WTC11 (cell line): ENCODE data around the gene IGFBP2. TPM values are rescaled to one million over a fixed set of nuclear protein-coding genes. Genes with fewer than 3 reads are reported as not detected.

Experiments
- ATAC-seq: fragments of 200-7000 bp; cut with Tn5 transposase; 2 replicates; pipeline ENCODE4 v1.10.0; 2021; ENCODE audit warnings: mild to moderate bottlenecking, moderate library complexity
- CTCF ChIA-PET: fragments of 300-600 bp; sonication (Branson Sonifier 250); formaldehyde crosslinking; loops from one replicate; lab custom pipeline; 2021; ENCODE audit warnings: antibody characterized with exemption; lab: Charles Lee
- POLR2A ChIA-PET: fragments of 350-600 bp; sonication (Branson Sonifier 250); formaldehyde crosslinking; loops from one replicate; lab custom pipeline; 2021; ENCODE audit warnings: antibody characterized with exemption; lab: Charles Lee
- DNase-seq: peaks from one replicate; pipeline ENCODE4 v3.0.0; 2021; ENCODE audit warnings: low spot score
- H3K27ac Mint-ChIP-seq: 2 replicates; pipeline ENCODE4 v1.8.0; 2021; ENCODE audit warnings: mixed read lengths
- H3K27me3 Mint-ChIP-seq: 2 replicates; pipeline ENCODE4 v1.8.0; 2021; ENCODE audit warnings: low read depth, mild to moderate bottlenecking, moderate library complexity, mixed read lengths
- H3K36me3 Mint-ChIP-seq: 2 replicates; pipeline ENCODE4 v1.8.0; 2021; ENCODE audit warnings: mixed read lengths
- H3K4me1 Mint-ChIP-seq: 2 replicates; pipeline ENCODE4 v1.8.0; 2022; ENCODE audit warnings: mixed read lengths
- H3K4me3 Mint-ChIP-seq: 2 replicates; pipeline ENCODE4 v1.8.0; 2021; ENCODE audit warnings: mild to moderate bottlenecking, moderate library complexity, mixed read lengths
- H3K9me3 Mint-ChIP-seq: 2 replicates; pipeline ENCODE4 v1.8.0; 2021; ENCODE audit warnings: mixed read lengths
- ATF1 ChIP-seq: sonication (generic); formaldehyde crosslinking; IDR thresholded peaks from 2 replicates; pipeline ENCODE4 v1.8.1; 2023; ENCODE audit warnings: mild to moderate bottlenecking, moderate library complexity, missing genetic modification reagents
- CBFB ChIP-seq: sonication (generic); formaldehyde crosslinking; IDR thresholded peaks from 2 replicates; pipeline ENCODE4 v1.8.1; 2022; ENCODE audit warnings: mild to moderate bottlenecking, low read depth, missing genetic modification reagents
- CREB1 ChIP-seq: sonication (generic); formaldehyde crosslinking; IDR thresholded peaks from 2 replicates; pipeline ENCODE4 v1.8.0; 2023; ENCODE audit warnings: mild to moderate bottlenecking, missing genetic modification reagents
- E2F5 ChIP-seq: sonication (generic); formaldehyde crosslinking; IDR thresholded peaks from 2 replicates; pipeline ENCODE4 v1.8.1; 2022; ENCODE audit warnings: mild to moderate bottlenecking, moderate library complexity, missing genetic modification reagents
- ETV6 ChIP-seq: sonication (generic); formaldehyde crosslinking; IDR thresholded peaks from 2 replicates; pipeline ENCODE4 v1.8.1; 2022; ENCODE audit warnings: mild to moderate bottlenecking, missing genetic modification reagents
- GTF2I ChIP-seq: fragments of 250-450 bp; sonication (Bioruptor Pico); conservative IDR thresholded peaks from 2 replicates; pipeline ENCODE4 v1.4.0; 2021; ENCODE audit warnings: mild to moderate bottlenecking
- IRF1 ChIP-seq: sonication (generic); formaldehyde crosslinking; IDR thresholded peaks from 2 replicates; pipeline ENCODE4 v1.8.0; 2023; ENCODE audit warnings: missing genetic modification reagents
- KAT7 ChIP-seq: sonication (generic); formaldehyde crosslinking; IDR thresholded peaks from 2 replicates; pipeline ENCODE4 v1.8.1; 2023; ENCODE audit warnings: missing genetic modification reagents, mild to moderate bottlenecking, borderline replicate concordance
- MXD4 ChIP-seq: fragments of 250-450 bp; sonication (Bioruptor Pico); IDR thresholded peaks from 2 replicates; pipeline ENCODE4 v1.8.0; 2021; ENCODE audit warnings: mild to moderate bottlenecking, moderate library complexity, borderline replicate concordance
- MYBL2 ChIP-seq: sonication (generic); formaldehyde crosslinking; IDR thresholded peaks from 2 replicates; pipeline ENCODE4 v1.8.1; 2023; ENCODE audit warnings: mild to moderate bottlenecking, moderate library complexity, missing genetic modification reagents
- NFE2L1 ChIP-seq: sonication (generic); formaldehyde crosslinking; IDR thresholded peaks from 2 replicates; pipeline ENCODE4 v1.8.1; 2023; ENCODE audit warnings: missing genetic modification reagents
- OVOL2 ChIP-seq: fragments of 250-450 bp; sonication (Bioruptor Pico); IDR thresholded peaks from 2 replicates; pipeline ENCODE4 v1.9.0; 2021; ENCODE audit warnings: mild to moderate bottlenecking, borderline replicate concordance
- SMAD3 ChIP-seq: sonication (generic); formaldehyde crosslinking; IDR thresholded peaks from 2 replicates; pipeline ENCODE4 v1.8.0; 2022; ENCODE audit warnings: missing genetic modification reagents, mild to moderate bottlenecking, borderline replicate concordance
- SMAD4 ChIP-seq: sonication (generic); formaldehyde crosslinking; IDR thresholded peaks from 2 replicates; pipeline ENCODE4 v1.8.0; 2022; ENCODE audit warnings: mild to moderate bottlenecking, missing genetic modification reagents
- TP53 ChIP-seq: sonication (generic); formaldehyde crosslinking; IDR thresholded peaks from 2 replicates; pipeline ENCODE4 v1.8.1; 2023; ENCODE audit warnings: mild to moderate bottlenecking, missing genetic modification reagents
- ZNF121 ChIP-seq: sonication (generic); formaldehyde crosslinking; IDR thresholded peaks from 2 replicates; pipeline ENCODE4 v1.8.0; 2023; ENCODE audit warnings: missing genetic modification reagents
- ZNF232 ChIP-seq: sonication (generic); formaldehyde crosslinking; IDR thresholded peaks from 2 replicates; pipeline ENCODE4 v1.8.0; 2022; ENCODE audit warnings: mild to moderate bottlenecking, missing genetic modification reagents
- ZNF396 ChIP-seq: fragments of 250-450 bp; sonication (Bioruptor Pico); IDR thresholded peaks from 2 replicates; pipeline ENCODE4 v1.8.0; 2021; ENCODE audit warnings: mild to moderate bottlenecking, moderate library complexity, borderline replicate concordance
- ZNF532 ChIP-seq: fragments of 250-450 bp; sonication (Bioruptor Pico); IDR thresholded peaks from 2 replicates; pipeline ENCODE4 v1.9.0; 2021; ENCODE audit warnings: mild to moderate bottlenecking, borderline replicate concordance
- ZNF671 ChIP-seq: fragments of 250-450 bp; sonication (Bioruptor Pico); IDR thresholded peaks from 2 replicates; pipeline ENCODE4 v1.8.0; 2021; ENCODE audit warnings: mild to moderate bottlenecking
- total RNA-seq: library from RNA; stranded (reverse); gene quantifications from 3 replicates; pipeline ENCODE4 v1.2.3, GENCODE V29; 2021
- TF ChIP-seq, protein P1 (sequence below): sonication (generic); formaldehyde crosslinking; IDR thresholded peaks from 2 replicates; pipeline ENCODE4 v1.8.0; 2022; ENCODE audit warnings: mild to moderate bottlenecking, missing genetic modification reagents
- TF ChIP-seq, protein P2 (sequence below): sonication (generic); formaldehyde crosslinking; IDR thresholded peaks from 2 replicates; pipeline ENCODE4 v1.8.1; 2022; ENCODE audit warnings: missing genetic modification reagents, borderline replicate concordance
- TF ChIP-seq, protein P3 (sequence below): sonication (generic); formaldehyde crosslinking; IDR thresholded peaks from 2 replicates; pipeline ENCODE4 v1.8.1; 2023; ENCODE audit warnings: mild to moderate bottlenecking, missing genetic modification reagents
- TF ChIP-seq, protein P4 (sequence below): sonication (generic); formaldehyde crosslinking; IDR thresholded peaks from 2 replicates; pipeline ENCODE4 v1.8.1; 2022; ENCODE audit warnings: low read depth, missing genetic modification reagents, borderline replicate concordance

IGFBP2 gene
- total RNA-seq, 1 experiment from 2014 or later = 514 TPM

- TF ChIP-seq IRF1 (CRISPR knock-in tag) (no peak), KAT7 (CRISPR knock-in tag) (no peak), NFE2L1 (CRISPR knock-in tag) (no peak), SMAD3 (CRISPR knock-in tag) (no peak), ZNF396 (CRISPR knock-in tag) (no peak), CREB1 (CRISPR knock-in tag) (no peak), E2F5 (no peak)
- TF ChIP-seq, protein P1, sequence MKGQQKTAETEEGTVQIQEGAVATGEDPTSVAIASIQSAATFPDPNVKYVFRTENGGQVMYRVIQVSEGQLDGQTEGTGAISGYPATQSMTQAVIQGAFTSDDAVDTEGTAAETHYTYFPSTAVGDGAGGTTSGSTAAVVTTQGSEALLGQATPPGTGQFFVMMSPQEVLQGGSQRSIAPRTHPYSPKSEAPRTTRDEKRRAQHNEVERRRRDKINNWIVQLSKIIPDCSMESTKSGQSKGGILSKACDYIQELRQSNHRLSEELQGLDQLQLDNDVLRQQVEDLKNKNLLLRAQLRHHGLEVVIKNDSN (CRISPR knock-in tag) = no peak
Measured at GRCh38 chr2:216696751-216697560, 63.7 kb downstream of the IGFBP2 start (continued).

DNA sequence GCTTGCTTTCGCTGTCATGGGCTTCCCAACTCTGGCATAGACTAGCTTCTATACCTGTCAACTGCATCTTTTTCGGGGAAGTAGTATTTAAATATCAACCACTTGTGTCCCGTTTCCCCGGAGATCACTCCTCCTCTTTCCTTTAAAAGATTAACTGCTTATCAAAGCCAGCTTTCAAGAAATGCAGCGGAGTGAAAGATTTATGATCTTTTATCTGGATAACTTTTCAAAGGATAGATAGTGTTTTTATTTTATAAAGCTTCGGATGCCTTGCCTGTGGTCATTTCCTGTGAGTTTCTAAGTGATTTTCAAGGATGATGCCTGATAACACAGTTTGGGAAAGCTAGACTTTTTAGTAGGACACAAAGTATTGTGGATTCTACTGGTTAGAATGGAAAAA, 65.1 kb downstream of the IGFBP2 start:
- H3K27ac Mint-ChIP-seq = no peak overlapping the region
- no peaks in the 10 kb centered on the region for H3K9me3 Mint-ChIP-seq
- POLR2A ChIA-PET = interaction anchor here (1.0 kb wide), 1 partner anchor 11 kb away, joined by 3 read pairs; no protein-coding TSS in a partner anchor
- TF ChIP-seq, protein P2, sequence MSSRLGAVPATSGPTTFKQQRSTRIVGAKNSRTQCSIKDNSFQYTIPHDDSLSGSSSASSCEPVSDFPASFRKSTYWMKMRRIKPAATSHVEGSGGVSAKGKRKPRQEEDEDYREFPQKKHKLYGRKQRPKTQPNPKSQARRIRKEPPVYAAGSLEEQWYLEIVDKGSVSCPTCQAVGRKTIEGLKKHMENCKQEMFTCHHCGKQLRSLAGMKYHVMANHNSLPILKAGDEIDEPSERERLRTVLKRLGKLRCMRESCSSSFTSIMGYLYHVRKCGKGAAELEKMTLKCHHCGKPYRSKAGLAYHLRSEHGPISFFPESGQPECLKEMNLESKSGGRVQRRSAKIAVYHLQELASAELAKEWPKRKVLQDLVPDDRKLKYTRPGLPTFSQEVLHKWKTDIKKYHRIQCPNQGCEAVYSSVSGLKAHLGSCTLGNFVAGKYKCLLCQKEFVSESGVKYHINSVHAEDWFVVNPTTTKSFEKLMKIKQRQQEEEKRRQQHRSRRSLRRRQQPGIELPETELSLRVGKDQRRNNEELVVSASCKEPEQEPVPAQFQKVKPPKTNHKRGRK (CRISPR knock-in tag) = no peak
- no peak for TF ChIP-seq ZNF671
- no peak for TF ChIP-seq MYBL2 (CRISPR knock-in tag)
- TF ChIP-seq, protein P3, sequence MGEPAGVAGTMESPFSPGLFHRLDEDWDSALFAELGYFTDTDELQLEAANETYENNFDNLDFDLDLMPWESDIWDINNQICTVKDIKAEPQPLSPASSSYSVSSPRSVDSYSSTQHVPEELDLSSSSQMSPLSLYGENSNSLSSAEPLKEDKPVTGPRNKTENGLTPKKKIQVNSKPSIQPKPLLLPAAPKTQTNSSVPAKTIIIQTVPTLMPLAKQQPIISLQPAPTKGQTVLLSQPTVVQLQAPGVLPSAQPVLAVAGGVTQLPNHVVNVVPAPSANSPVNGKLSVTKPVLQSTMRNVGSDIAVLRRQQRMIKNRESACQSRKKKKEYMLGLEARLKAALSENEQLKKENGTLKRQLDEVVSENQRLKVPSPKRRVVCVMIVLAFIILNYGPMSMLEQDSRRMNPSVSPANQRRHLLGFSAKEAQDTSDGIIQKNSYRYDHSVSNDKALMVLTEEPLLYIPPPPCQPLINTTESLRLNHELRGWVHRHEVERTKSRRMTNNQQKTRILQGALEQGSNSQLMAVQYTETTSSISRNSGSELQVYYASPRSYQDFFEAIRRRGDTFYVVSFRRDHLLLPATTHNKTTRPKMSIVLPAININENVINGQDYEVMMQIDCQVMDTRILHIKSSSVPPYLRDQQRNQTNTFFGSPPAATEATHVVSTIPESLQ (CRISPR knock-in tag) = no peak
- no peak for TF ChIP-seq SMAD4
- TF ChIP-seq MXD4 (CRISPR knock-in tag) = no peak
- TF ChIP-seq ATF1 (CRISPR knock-in tag) = no peak
- no peak for TF ChIP-seq OVOL2 (CRISPR knock-in tag)
- TF ChIP-seq, protein P4, sequence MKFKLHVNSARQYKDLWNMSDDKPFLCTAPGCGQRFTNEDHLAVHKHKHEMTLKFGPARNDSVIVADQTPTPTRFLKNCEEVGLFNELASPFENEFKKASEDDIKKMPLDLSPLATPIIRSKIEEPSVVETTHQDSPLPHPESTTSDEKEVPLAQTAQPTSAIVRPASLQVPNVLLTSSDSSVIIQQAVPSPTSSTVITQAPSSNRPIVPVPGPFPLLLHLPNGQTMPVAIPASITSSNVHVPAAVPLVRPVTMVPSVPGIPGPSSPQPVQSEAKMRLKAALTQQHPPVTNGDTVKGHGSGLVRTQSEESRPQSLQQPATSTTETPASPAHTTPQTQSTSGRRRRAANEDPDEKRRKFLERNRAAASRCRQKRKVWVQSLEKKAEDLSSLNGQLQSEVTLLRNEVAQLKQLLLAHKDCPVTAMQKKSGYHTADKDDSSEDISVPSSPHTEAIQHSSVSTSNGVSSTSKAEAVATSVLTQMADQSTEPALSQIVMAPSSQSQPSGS (CRISPR knock-in tag) = no peak
- TF ChIP-seq E2F5 = no peak
- TF ChIP-seq ZNF121 (CRISPR knock-in tag) = no peak
- no peak for TF ChIP-seq ZNF232 (CRISPR knock-in tag)
- TF ChIP-seq CBFB (CRISPR knock-in tag) = no peak
- no peak for TF ChIP-seq ZNF532
- TF ChIP-seq GTF2I (CRISPR knock-in tag) = no peak
- no peak for TF ChIP-seq ETV6 (CRISPR knock-in tag)
- no peak for TF ChIP-seq TP53 (CRISPR knock-in tag)

More for the DNA sequence above, 65.1 kb downstream of the IGFBP2 start:
- CTCF ChIA-PET = interaction anchor here (0.6 to 2.2 kb wide), 19 partner anchors 10 to 1015 kb away, joined by 3 to 19 read pairs (median 3); no protein-coding TSS in a partner anchor
- H3K27me3 Mint-ChIP-seq = peaks cover 27% of the 10 kb centered on the region
- DNase-seq (no peak), ATAC-seq (no peak)
- no peak overlapping the region for H3K4me3 Mint-ChIP-seq
- H3K36me3 Mint-ChIP-seq = no peaks in the 10 kb centered on the region
- H3K4me1 Mint-ChIP-seq = peaks cover 21% of the 10 kb centered on the region
